ENCODE results near the gene CABP7. TPM values are rescaled to one million over a fixed set of nuclear protein-coding genes. Genes with fewer than 3 reads are reported as not detected.

The CABP7 gene
- total RNA-seq, 2 donors from 2014 or later = 0.09 TPM; not detected in 1

DNA sequence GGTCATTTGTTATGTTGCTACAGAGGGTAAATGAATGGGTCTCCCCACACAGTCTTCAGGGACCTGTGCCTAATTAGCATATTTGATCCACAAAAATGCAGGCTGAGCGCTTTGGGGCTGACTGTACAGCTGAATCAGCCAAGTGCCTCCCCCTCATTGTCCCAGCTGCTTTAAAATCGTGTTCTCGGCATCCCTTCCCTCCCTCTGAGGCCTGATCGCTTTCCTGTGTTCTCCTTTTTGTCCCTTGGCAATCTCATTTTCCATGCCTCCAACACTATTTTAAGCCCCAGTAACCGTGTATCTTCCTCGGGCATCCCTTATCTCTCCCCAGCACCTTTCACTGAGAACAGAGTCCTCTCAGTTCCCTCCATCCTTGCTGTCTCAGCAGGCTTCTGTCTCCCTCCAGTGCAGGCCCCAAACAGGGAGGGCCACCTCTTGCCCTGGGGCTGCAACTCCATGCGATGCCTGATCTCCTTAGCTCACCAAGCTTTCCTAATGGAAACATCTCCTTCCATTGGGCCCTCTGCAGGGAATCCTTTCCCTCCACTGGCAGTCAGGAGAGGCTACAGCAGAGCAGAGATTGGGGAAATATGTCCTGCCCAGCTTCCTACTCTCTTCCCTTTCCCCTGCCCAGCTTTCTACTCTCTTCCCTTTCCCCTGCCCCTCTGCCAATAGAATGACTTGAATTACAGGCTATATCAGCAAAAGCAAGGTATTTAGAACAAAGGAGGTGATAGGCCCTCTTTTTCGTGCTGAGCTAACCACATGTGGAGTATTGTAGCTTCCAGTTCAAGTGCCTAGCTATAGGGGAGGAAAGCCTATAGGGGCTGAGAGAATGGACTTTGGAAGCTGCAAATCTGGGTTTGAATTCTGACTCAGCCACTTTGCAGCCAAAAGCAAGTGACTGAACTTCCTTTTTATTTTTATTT, 61.2 kb downstream of the CABP7 start:
- H3K4me3 Mint-ChIP-seq = no peak overlapping the region
- no peaks in the 10 kb centered on the region for H3K36me3 Mint-ChIP-seq (ENCODE audit: low read depth)
- no peaks in the 10 kb centered on the region for H3K27me3 Mint-ChIP-seq
- no peak overlapping the region for H3K27ac Mint-ChIP-seq
- no peak for ATAC-seq (replicated peaks)
- no peaks in the 10 kb centered on the region for H3K9me3 Mint-ChIP-seq
- no peaks in the 10 kb centered on the region for H3K4me1 Mint-ChIP-seq

Other genes starting within 250 kb of the CABP7 start
- 1 to 10 TPM; 1.3 to 2.9 TPM for gene NEFH, start 239.8 kb upstream of the CABP7 start, total RNA-seq
- gene THOC5, start 166.2 kb upstream of the CABP7 start, total RNA-seq = 10 to 100 TPM; 51.4 to 65.9 TPM
- gene NIPSNAP1, start 138.9 kb upstream of the CABP7 start, total RNA-seq = 10 to 100 TPM; 33.0 to 44.1 TPM
- 10 to 100 TPM; 28.5 to 59.9 TPM for gene NF2, start 116.4 kb upstream of the CABP7 start, total RNA-seq
- 10 to 100 TPM; 17.8 to 29.7 TPM for gene ZMAT5, start 47.0 kb downstream of the CABP7 start, total RNA-seq
- gene UQCR10, start 47.4 kb downstream of the CABP7 start, total RNA-seq = 100 to 1,000 TPM in 1 of 2 donors, 10 to 100 TPM in 1; 62.8 to 106 TPM
- 10 to 100 TPM; 62.0 to 79.4 TPM for gene ASCC2, start 118.3 kb downstream of the CABP7 start, total RNA-seq
- gene MTMR3, start 163.2 kb downstream of the CABP7 start, total RNA-seq = 10 to 100 TPM; 24.7 to 34.7 TPM